ENCODE results near the gene BCAS3. TPM values are rescaled to one million over a fixed set of nuclear protein-coding genes. Genes with fewer than 3 reads are reported as not detected.

BCAS3 gene
- total RNA-seq, 6 experiments from 2014 or later: 9.2 to 22.1 (median 14.2) TPM

GRCh38 chr17:61423967-61424649 lies 746.5 kb downstream of the BCAS3 start:
- TF ChIP-seq POLR2A (IDR thresholded peaks at IDR 0.05) (no peak), CTCF (IDR thresholded peaks at IDR 0.05) (no peak)
- DNase-seq (no peak), ATAC-seq (no peak)
- no peak overlapping the region for H3K4me3 ChIP-seq
- intact Hi-C loops (cut with DNase I): no loop called here
- no peaks in the 10 kb centered on the region for H3K27me3 ChIP-seq
- no peaks in the 10 kb centered on the region for H3K9me3 ChIP-seq
- H3K36me3 ChIP-seq: no peaks in the 10 kb centered on the region
- no peak overlapping the region for H3K27ac ChIP-seq
- 70% methylated on average over 8 of the region's 10 CpGs for WGBS (ENCODE audit: insufficient coverage, low coverage, low lambda C conversion rate, missing lambda C conversion rate)
- H3K4me1 ChIP-seq: no peaks in the 10 kb centered on the region

GRCh38 chr17:61425682-61426481 lies 748.2 kb downstream of the BCAS3 start:
- WGBS (ENCODE audit: insufficient coverage, low coverage, low lambda C conversion rate, missing lambda C conversion rate): 46% methylated on average over 4 of the region's 11 CpGs
- Histone ChIP-seq H3K4me1 (no peaks in the 10 kb centered on the region), H3K27ac (no peak overlapping the region), H3K36me3 (no peaks in the 10 kb centered on the region), H3K27me3 (no peaks in the 10 kb centered on the region), H3K9me3 (no peaks in the 10 kb centered on the region), H3K4me3 (no peak overlapping the region)
- no peak for DNase-seq
- intact Hi-C loops (cut with DNase I): no loop called here
- peak in 1 of 4 donors; percentile 35 for ATAC-seq
- TF ChIP-seq POLR2A (IDR thresholded peaks at IDR 0.05): no peak
- TF ChIP-seq CTCF (IDR thresholded peaks at IDR 0.05): no peak

- DNase-seq: no peak
- Histone ChIP-seq H3K9me3 (no peaks in the 10 kb centered on the region), H3K4me3 (no peak overlapping the region), H3K27ac (no peak overlapping the region), H3K36me3 (no peaks in the 10 kb centered on the region), H3K4me1 (no peaks in the 10 kb centered on the region), H3K27me3 (no peaks in the 10 kb centered on the region)
- intact Hi-C loops (cut with DNase I): no loop called here
- WGBS (ENCODE audit: insufficient coverage, low coverage, low lambda C conversion rate, missing lambda C conversion rate): 66% methylated on average over 10 of the region's 10 CpGs
- ATAC-seq: no peak
- TF ChIP-seq CTCF (IDR thresholded peaks at IDR 0.05) (no peak), POLR2A (IDR thresholded peaks at IDR 0.05) (no peak)
Observed at GRCh38 chr17:61426482-61427304, 749.0 kb downstream of the BCAS3 start.

- no peak for DNase-seq
Observed at GRCh38 chr17:61427567-61427966, 749.9 kb downstream of the BCAS3 start.

More at GRCh38 chr17:61427567-61427966, 749.9 kb downstream of the BCAS3 start:
- intact Hi-C loops (cut with DNase I): no loop called here
- Histone ChIP-seq H3K27me3 (no peaks in the 10 kb centered on the region), H3K4me3 (no peak overlapping the region), H3K36me3 (no peaks in the 10 kb centered on the region), H3K4me1 (no peaks in the 10 kb centered on the region), H3K9me3 (no peaks in the 10 kb centered on the region), H3K27ac (no peak overlapping the region)
- no peak for ATAC-seq
- TF ChIP-seq POLR2A (IDR thresholded peaks at IDR 0.05) (no peak), CTCF (IDR thresholded peaks at IDR 0.05) (no peak)
